CD14-positive monocyte (primary cell): ENCODE measurements around the gene OR56A3. TPM values are rescaled to one million over a fixed set of nuclear protein-coding genes. Genes with fewer than 3 reads are reported as not detected.

Experiments
- DNase-seq, 3 donors: peaks; one replicate each; pipeline ENCODE4 v3.0.0-alpha.2; 2011 to 2022
- H2AFZ ChIP-seq: 2 replicates; pipeline ENCODE4 v1.6.0; 2012; ENCODE audit warnings: mild to moderate bottlenecking, low read depth, low read length, inconsistent platforms; ENCODE audit not compliant: insufficient read depth, poor library complexity, severe bottlenecking
- H3K27ac ChIP-seq, 2 donors: 1 replicate in 1 of 2; 2 replicates in 1 of 2; pipeline ENCODE4 v1.5.1; 2012 to 2013; ENCODE audit warnings: low read length in 2 of 2, control low read depth in 1 of 2, inconsistent platforms in 1 of 2, low read depth in 1 of 2, mild to moderate bottlenecking in 1 of 2
- H3K27me3 ChIP-seq, 2 donors: one replicate each; pipeline versions ENCODE4 v1.6.0 to v1.6.1; 2011 to 2013; ENCODE audit warnings: low read length in 2 of 2; ENCODE audit not compliant: control insufficient read depth in 2 of 2, insufficient read depth in 2 of 2
- H3K36me3 ChIP-seq, 2 donors: replicated peaks in 1 of 2; 1 replicate in 1 of 2; 2 replicates in 1 of 2; pipeline versions ENCODE4 v1.5.1 to v1.6.1; 2012 to 2013; ENCODE audit warnings: low read length in 2 of 2, control low read depth in 1 of 2, inconsistent platforms in 1 of 2, mild to moderate bottlenecking in 1 of 2; ENCODE audit not compliant: insufficient read depth in 2 of 2, control insufficient read depth in 1 of 2
- H3K4me1 ChIP-seq, 2 donors: 1 replicate in 1 of 2; 2 replicates in 1 of 2; pipeline versions ENCODE4 v1.5.1 to v1.6.1; 2012 to 2013; ENCODE audit warnings: low read length in 2 of 2, control low read depth in 1 of 2, inconsistent platforms in 1 of 2, mild to moderate bottlenecking in 1 of 2, moderate library complexity in 1 of 2; ENCODE audit not compliant: insufficient read depth in 2 of 2, control insufficient read depth in 1 of 2
- H3K4me2 ChIP-seq: replicated peaks from 2 replicates; pipeline ENCODE3; 2012; ENCODE audit warnings: low read length, moderate library complexity, mild to moderate bottlenecking; ENCODE audit not compliant: poor library complexity, severe bottlenecking; ENCODE audit errors: extremely low read depth
- H3K4me3 ChIP-seq, 3 experiments: fragments of 200-600 bp in 1 of 3; sonication (generic) in 1 of 3; replicated peaks in 1 of 3; 1 replicate in 2 of 3; 2 replicates in 1 of 3; pipeline ENCODE4 v1.5.1; 2011 to 2013; ENCODE audit warnings: low read length in 3 of 3, mild to moderate bottlenecking in 3 of 3, control low read depth in 2 of 3, low read depth in 2 of 3, inconsistent platforms in 1 of 3, moderate library complexity in 1 of 3
- H3K79me2 ChIP-seq: 2 replicates; pipeline ENCODE4 v1.6.0; 2012; ENCODE audit warnings: mild to moderate bottlenecking, control low read depth, inconsistent platforms, low read length, moderate library complexity; ENCODE audit not compliant: insufficient read depth
- H3K9ac ChIP-seq: 2 replicates; pipeline ENCODE4 v1.6.0; 2017; ENCODE audit warnings: low read length, mild to moderate bottlenecking; ENCODE audit not compliant: insufficient read depth, poor library complexity, severe bottlenecking
- H3K9me3 ChIP-seq, 2 donors: replicated peaks in 1 of 2; 1 replicate in 1 of 2; 2 replicates in 1 of 2; pipeline versions ENCODE4 v1.5.1 to v1.6.1; 2012 to 2013; ENCODE audit warnings: low read length in 2 of 2, control low read depth in 1 of 2; ENCODE audit not compliant: control insufficient read depth in 1 of 2, insufficient read depth in 1 of 2
- H4K20me1 ChIP-seq: 2 replicates; pipeline ENCODE4 v1.6.0; 2012; ENCODE audit warnings: mild to moderate bottlenecking, low read length, control low read depth, moderate library complexity; ENCODE audit not compliant: insufficient read depth
- H3K27ac Mint-ChIP-seq, 7 donors: one replicate each; pipeline ENCODE4 v1.8.0; 2020; ENCODE audit warnings: mild to moderate bottlenecking in 7 of 7, mixed read lengths in 7 of 7, moderate library complexity in 6 of 7, inconsistent platforms in 2 of 7
- H3K27me3 Mint-ChIP-seq, 3 donors: one replicate each; pipeline ENCODE4 v1.8.0; 2021 to 2022; ENCODE audit warnings: low read depth in 3 of 3, mild to moderate bottlenecking in 3 of 3, mixed read lengths in 3 of 3, moderate library complexity in 3 of 3, inconsistent platforms in 1 of 3
- H3K36me3 Mint-ChIP-seq, 2 donors: one replicate each; pipeline ENCODE4 v1.8.0; 2020; ENCODE audit warnings: mixed read lengths in 2 of 2, inconsistent platforms in 1 of 2, mild to moderate bottlenecking in 1 of 2
- H3K4me1 Mint-ChIP-seq: one replicate; pipeline ENCODE4 v1.8.0; 2020; ENCODE audit warnings: mild to moderate bottlenecking, mixed read lengths
- H3K4me3 Mint-ChIP-seq, 2 donors: one replicate each; pipeline ENCODE4 v1.8.0; 2020; ENCODE audit warnings: mild to moderate bottlenecking in 2 of 2, mixed read lengths in 2 of 2, moderate library complexity in 1 of 2
- H3K9me3 Mint-ChIP-seq, 7 donors: one replicate each; pipeline ENCODE4 v1.8.0; 2020 to 2022; ENCODE audit warnings: mixed read lengths in 7 of 7, mild to moderate bottlenecking in 6 of 7, moderate library complexity in 6 of 7, inconsistent platforms in 2 of 7
- CTCF ChIP-seq: fragments of 200-600 bp; IDR thresholded peaks from one replicate; pipeline ENCODE4 v1.8.0; 2022; ENCODE audit warnings: antibody characterized with exemption, mild to moderate bottlenecking
- WGBS: methylation state at CpG from one replicate; pipeline ENCODE4 v1.1.5; 2013; ENCODE audit warnings: missing lambda C conversion rate; ENCODE audit not compliant: insufficient coverage; 5-methylcytosine and 5-hydroxymethylcytosine counted together
- intact Hi-C, 2 donors: fragments of 100-400 bp; cut with micrococcal nuclease; formaldehyde crosslinking; loops; one replicate each; pipeline versions ENCODE4 v1.15.0 to v1.15.1; 2023
- polyA plus RNA-seq, 3 donors: library from polyadenylated mRNA; depleted of rRNA in 1 of 3; unstranded in 2 of 3; stranded (reverse) in 1 of 3; fragments of 300-500 nt in 2 of 3; fragments of >200 nt in 1 of 3; fragmentation: Illumina TruSeq in 2 of 3; gene quantifications; 1 replicate in 2 of 3; 2 replicates in 1 of 3; pipeline ENCODE4 v1.2.3, GENCODE V29; 2012 to 2021

The OR56A3 gene
- polyA plus RNA-seq, 3 donors, result not detected

- H4K20me1 ChIP-seq, result no peaks in the 10 kb centered on the region
- no peak overlapping the region for H3K4me2 ChIP-seq
- peaks cover 0 to under 1% (median 0%) of the 10 kb centered on the region in 3 donors for H3K27me3 Mint-ChIP-seq
- H3K36me3 Mint-ChIP-seq, result no peaks in the 10 kb centered on the region
- peaks cover 36 to 56% (median 43%) of the 10 kb centered on the region in 7 donors for H3K9me3 Mint-ChIP-seq
- no peaks in the 10 kb centered on the region for H3K4me1 Mint-ChIP-seq
- intact Hi-C loops, result no loop called here
- no peaks in the 10 kb centered on the region for H3K4me1 ChIP-seq
- H2AFZ ChIP-seq, result no peak overlapping the region
- no peak for DNase-seq
- H3K27me3 ChIP-seq, result no peaks in the 10 kb centered on the region
- H3K27ac Mint-ChIP-seq, result no peak overlapping the region
- no peak for TF ChIP-seq CTCF
- no peaks in the 10 kb centered on the region for H3K79me2 ChIP-seq
- no peak overlapping the region for H3K9ac ChIP-seq
- H3K27ac ChIP-seq, result no peak overlapping the region
- peaks cover 32 to 57% of the 10 kb centered on the region in 2 donors for H3K9me3 ChIP-seq
- no peaks in the 10 kb centered on the region for H3K36me3 ChIP-seq
- H3K4me3 Mint-ChIP-seq, result no peak overlapping the region
- 91% methylated on average over 11 of the region's 15 CpGs for WGBS
- H3K4me3 ChIP-seq, result no peak overlapping the region
Measured at GRCh38 chr11:5928811-5929210, 13.2 kb upstream of the OR56A3 start.

GRCh38 chr11:5929571-5930368 is 12.3 kb upstream of the OR56A3 start:
- Histone ChIP-seq H3K4me3 (no peak overlapping the region), H3K27me3 (no peaks in the 10 kb centered on the region), H3K79me2 (no peaks in the 10 kb centered on the region), H3K9me3 (peaks cover 32 to 56% of the 10 kb centered on the region in 2 donors), H2AFZ (no peak overlapping the region), H3K4me2 (no peak overlapping the region), H4K20me1 (no peaks in the 10 kb centered on the region), H3K4me1 (no peaks in the 10 kb centered on the region), H3K9ac (no peak overlapping the region), H3K27ac (no peak overlapping the region), H3K36me3 (no peaks in the 10 kb centered on the region)
- WGBS, result 92% methylated on average over 31 of the region's 31 CpGs
- no peak overlapping the region for H3K27ac Mint-ChIP-seq
- H3K4me1 Mint-ChIP-seq, result no peaks in the 10 kb centered on the region
- TF ChIP-seq CTCF, result no peak
- peaks cover 35 to 61% (median 44%) of the 10 kb centered on the region in 7 donors for H3K9me3 Mint-ChIP-seq
- intact Hi-C loops, result no loop called here
- H3K36me3 Mint-ChIP-seq, result no peaks in the 10 kb centered on the region
- no peak for DNase-seq
- H3K4me3 Mint-ChIP-seq, result no peak overlapping the region
- no peaks in the 10 kb centered on the region for H3K27me3 Mint-ChIP-seq
